K562 (cell line): ENCODE results near the gene RBPJ. TPM values are rescaled to one million over a fixed set of nuclear protein-coding genes. Genes with fewer than 3 reads are reported as not detected.

ENCODE experiments used
- BCOR ChIP-seq: fragments of 450-650 bp; IDR thresholded peaks from 2 replicates; pipeline ENCODE4 v1.6.1; 2016
- CREB3L1 ChIP-seq: fragments of 450-650 bp; IDR thresholded peaks from 2 replicates; pipeline ENCODE4 v1.6.1; 2014; ENCODE audit warnings: low read depth, mild to moderate bottlenecking, moderate library complexity, borderline replicate concordance
- FOXK2 ChIP-seq, 2 experiments: fragments of 450-650 bp; IDR thresholded peaks in 1 of 2; conservative IDR thresholded peaks in 1 of 2; 2 replicates each; pipeline ENCODE4 v1.6.1; 2016; ENCODE audit warnings: low read depth in 2 of 2, mild to moderate bottlenecking in 1 of 2
- HDAC3 ChIP-seq: fragments of 450-650 bp; IDR thresholded peaks from 2 replicates; pipeline ENCODE4 v1.6.1; 2018; ENCODE audit warnings: borderline replicate concordance, mild to moderate bottlenecking, moderate library complexity; ENCODE audit not compliant: partially characterized antibody
- HIVEP1 ChIP-seq: fragments of 250-450 bp; sonication (Bioruptor Pico); IDR thresholded peaks from 2 replicates; pipeline ENCODE4 v1.4.0; 2020; ENCODE audit warnings: mild to moderate bottlenecking
- HMGN3 ChIP-seq: IDR thresholded peaks from 2 replicates; pipeline ENCODE4 v1.6.1; 2011; ENCODE audit warnings: borderline replicate concordance, low read depth, mild to moderate bottlenecking, mixed read lengths, low read length; ENCODE audit not compliant: insufficient read length; ENCODE audit errors: extremely low read depth
- MAFF ChIP-seq: IDR thresholded peaks from 2 replicates; pipeline ENCODE4 v1.6.1; 2012; ENCODE audit warnings: low read length, improper control_type of control experiment
- MBD1 ChIP-seq: fragments of 250-450 bp; sonication (Bioruptor Pico); IDR thresholded peaks from 2 replicates; pipeline ENCODE4 v1.8.0; 2022; ENCODE audit warnings: inconsistent platforms
- MEIS2 ChIP-seq: fragments of 450-650 bp; IDR thresholded peaks from 2 replicates; pipeline ENCODE4 v1.6.1; 2014; ENCODE audit warnings: mild to moderate bottlenecking; ENCODE audit not compliant: partially characterized antibody
- MYC ChIP-seq, 2 experiments: fragments of 250-450 bp in 1 of 2; sonication (Bioruptor Pico) in 1 of 2; IDR thresholded peaks; 2 replicates each; pipeline versions ENCODE4 v1.5.1 to v1.6.1; 2012 to 2021; ENCODE audit warnings: low read depth in 2 of 2, borderline replicate concordance in 1 of 2, improper control_type of control experiment in 1 of 2, low read length in 1 of 2, mild to moderate bottlenecking in 1 of 2, moderate library complexity in 1 of 2
- POLR2B ChIP-seq: fragments of 450-650 bp; IDR thresholded peaks from 2 replicates; pipeline ENCODE4 v1.6.1; 2018; ENCODE audit warnings: low read depth; ENCODE audit not compliant: partially characterized antibody
- PTTG1 ChIP-seq: fragments of 450-650 bp; IDR thresholded peaks from 2 replicates; pipeline ENCODE4 v1.6.1; 2016; ENCODE audit warnings: low read depth, mild to moderate bottlenecking, missing genetic modification characterization, missing compliant biosample characterization
- SMARCB1 ChIP-seq: IDR thresholded peaks from 2 replicates; pipeline ENCODE4 v1.6.1; 2011; ENCODE audit warnings: improper control_type of control experiment, low read depth; ENCODE audit not compliant: insufficient read length
- TAF9B ChIP-seq: fragments of 450-650 bp; IDR thresholded peaks from 2 replicates; pipeline ENCODE4 v1.6.1; 2018; ENCODE audit warnings: mild to moderate bottlenecking; ENCODE audit not compliant: partially characterized antibody
- ZNF12 ChIP-seq: sonication (generic); formaldehyde crosslinking; IDR thresholded peaks from 2 replicates; pipeline ENCODE4 v1.4.0; 2020; ENCODE audit warnings: mild to moderate bottlenecking, missing genetic modification reagents
- ZNF354B ChIP-seq: fragments of 250-450 bp; sonication (Bioruptor Pico); IDR thresholded peaks from 2 replicates; pipeline ENCODE4 v1.4.0; 2020
- polyA plus RNA-seq, 8 experiments: library from polyadenylated mRNA; depleted of rRNA in 4 of 8; stranded (reverse) in 5 of 8; unstranded in 3 of 8; fragments of >200 nt; fragmentation: Nextera tagmentation in 2 of 8; fragmentation: Illumina TruSeq in 1 of 8; extraction: Ambion mirVana in 2 of 8; extraction: Trizol in 1 of 8; gene quantifications; 2 replicates each; pipeline versions ENCODE4 v1.2.1 to v1.2.3, GENCODE V29; 2011 to 2014; ENCODE audit warnings: inconsistent platforms in 1 of 8, missing spikeins in 1 of 8
- total RNA-seq, 7 experiments: library from RNA; depleted of rRNA in 6 of 7; stranded (reverse); fragments of >200 nt in 6 of 7; fragmentation: Illumina TruSeq in 2 of 7; extraction: Trizol in 2 of 7; gene quantifications; 2 replicates each; pipeline versions ENCODE4 v1.2.1 to v1.2.3, GENCODE V29; 2011 to 2021; ENCODE audit warnings: low replicate concordance in 1 of 7
- TF ChIP-seq, protein P1 (sequence below): fragments of 250-450 bp; sonication (Bioruptor Pico); IDR thresholded peaks from 2 replicates; pipeline ENCODE4 v1.5.0; 2020; ENCODE audit warnings: mild to moderate bottlenecking, borderline replicate concordance
- TF ChIP-seq, protein P2 (sequence below), 3 experiments: IDR thresholded peaks in 2 of 3; conservative IDR thresholded peaks in 1 of 3; 2 replicates each; pipeline ENCODE4 v1.5.1; 2011 to 2012; ENCODE audit warnings: low read length in 3 of 3, mild to moderate bottlenecking in 3 of 3, control low read depth in 2 of 3, improper control_type of control experiment in 1 of 3, inconsistent platforms in 1 of 3, low read depth in 1 of 3, mixed read lengths in 1 of 3, moderate library complexity in 1 of 3; ENCODE audit not compliant: insufficient read depth in 2 of 3
- TF ChIP-seq, protein P3 (sequence below): sonication (generic); formaldehyde crosslinking; IDR thresholded peaks from 2 replicates; pipeline ENCODE4 v1.8.0; 2022; ENCODE audit warnings: missing genetic modification reagents, mild to moderate bottlenecking, moderate library complexity, borderline replicate concordance

Gene RBPJ
- total and polyA plus RNA-seq, 9 of the 15 experiments (the other 6 are each of a cell fraction or from before 2014, with no cell fraction given): 17.2 to 49.4 (median 33.8) TPM

- TF ChIP-seq, protein P1, sequence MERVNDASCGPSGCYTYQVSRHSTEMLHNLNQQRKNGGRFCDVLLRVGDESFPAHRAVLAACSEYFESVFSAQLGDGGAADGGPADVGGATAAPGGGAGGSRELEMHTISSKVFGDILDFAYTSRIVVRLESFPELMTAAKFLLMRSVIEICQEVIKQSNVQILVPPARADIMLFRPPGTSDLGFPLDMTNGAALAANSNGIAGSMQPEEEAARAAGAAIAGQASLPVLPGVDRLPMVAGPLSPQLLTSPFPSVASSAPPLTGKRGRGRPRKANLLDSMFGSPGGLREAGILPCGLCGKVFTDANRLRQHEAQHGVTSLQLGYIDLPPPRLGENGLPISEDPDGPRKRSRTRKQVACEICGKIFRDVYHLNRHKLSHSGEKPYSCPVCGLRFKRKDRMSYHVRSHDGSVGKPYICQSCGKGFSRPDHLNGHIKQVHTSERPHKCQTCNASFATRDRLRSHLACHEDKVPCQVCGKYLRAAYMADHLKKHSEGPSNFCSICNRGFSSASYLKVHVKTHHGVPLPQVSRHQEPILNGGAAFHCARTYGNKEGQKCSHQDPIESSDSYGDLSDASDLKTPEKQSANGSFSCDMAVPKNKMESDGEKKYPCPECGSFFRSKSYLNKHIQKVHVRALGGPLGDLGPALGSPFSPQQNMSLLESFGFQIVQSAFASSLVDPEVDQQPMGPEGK (CRISPR knock-in tag): no peak
- TF ChIP-seq ZNF12 (CRISPR knock-in tag) (0 out of 2 replicates have a peak, but pooled peaks have one; percentile 17), HMGN3 (peak; percentile 57), MAFF (peak; percentile 45; the same call in 1 of the 2 replicates), MEIS2 (peak; percentile 48), ZNF354B (CRISPR knock-in tag) (no peak), TAF9B (peak; percentile 35), POLR2B (peak; percentile 11), HDAC3 (peak; percentile 80), FOXK2 (conservative IDR thresholded peaks at IDR 0.05 in 1 of 2, IDR thresholded peaks at IDR 0.05 in 1 of 2; ENCODE audit: low read depth in 2 of 2) (peak; percentile 92 to 93), MYC (IDR thresholded peaks at IDR 0.05; ENCODE audit: low read depth, low read length) (peak; percentile 70; the same call in 1 of the 2 replicates), MYC (CRISPR knock-in tag; IDR thresholded peaks at IDR 0.05; ENCODE audit: borderline replicate concordance, low read depth) (no peak), BCOR (peak; percentile 23), CREB3L1 (peak; percentile 50), MBD1 (CRISPR knock-in tag) (no peak), PTTG1 (tag) (no peak), SMARCB1 (no peak), HIVEP1 (CRISPR knock-in tag) (0 out of 2 replicates have a peak, but pooled peaks have one; percentile 25)
- TF ChIP-seq, protein P2, sequence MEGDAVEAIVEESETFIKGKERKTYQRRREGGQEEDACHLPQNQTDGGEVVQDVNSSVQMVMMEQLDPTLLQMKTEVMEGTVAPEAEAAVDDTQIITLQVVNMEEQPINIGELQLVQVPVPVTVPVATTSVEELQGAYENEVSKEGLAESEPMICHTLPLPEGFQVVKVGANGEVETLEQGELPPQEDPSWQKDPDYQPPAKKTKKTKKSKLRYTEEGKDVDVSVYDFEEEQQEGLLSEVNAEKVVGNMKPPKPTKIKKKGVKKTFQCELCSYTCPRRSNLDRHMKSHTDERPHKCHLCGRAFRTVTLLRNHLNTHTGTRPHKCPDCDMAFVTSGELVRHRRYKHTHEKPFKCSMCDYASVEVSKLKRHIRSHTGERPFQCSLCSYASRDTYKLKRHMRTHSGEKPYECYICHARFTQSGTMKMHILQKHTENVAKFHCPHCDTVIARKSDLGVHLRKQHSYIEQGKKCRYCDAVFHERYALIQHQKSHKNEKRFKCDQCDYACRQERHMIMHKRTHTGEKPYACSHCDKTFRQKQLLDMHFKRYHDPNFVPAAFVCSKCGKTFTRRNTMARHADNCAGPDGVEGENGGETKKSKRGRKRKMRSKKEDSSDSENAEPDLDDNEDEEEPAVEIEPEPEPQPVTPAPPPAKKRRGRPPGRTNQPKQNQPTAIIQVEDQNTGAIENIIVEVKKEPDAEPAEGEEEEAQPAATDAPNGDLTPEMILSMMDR (IDR thresholded peaks at IDR 0.05 in 2 of 3, conservative IDR thresholded peaks at IDR 0.05 in 1 of 3; ENCODE audit: insufficient read depth in 2 of 3, low read depth in 1 of 3, low read length in 3 of 3): peak in 1 of 3 experiments; percentile 0; a peak in 1 of 6 replicates
- TF ChIP-seq, protein P3, sequence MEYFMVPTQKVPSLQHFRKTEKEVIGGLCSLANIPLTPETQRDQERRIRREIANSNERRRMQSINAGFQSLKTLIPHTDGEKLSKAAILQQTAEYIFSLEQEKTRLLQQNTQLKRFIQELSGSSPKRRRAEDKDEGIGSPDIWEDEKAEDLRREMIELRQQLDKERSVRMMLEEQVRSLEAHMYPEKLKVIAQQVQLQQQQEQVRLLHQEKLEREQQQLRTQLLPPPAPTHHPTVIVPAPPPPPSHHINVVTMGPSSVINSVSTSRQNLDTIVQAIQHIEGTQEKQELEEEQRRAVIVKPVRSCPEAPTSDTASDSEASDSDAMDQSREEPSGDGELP (CRISPR knock-in tag): peak; percentile 68
Observed at GRCh38 chr4:26319467-26319948, 1.3 kb upstream of the RBPJ start (continued).
